ENCODE results near the gene ZNF354B.

DNA sequence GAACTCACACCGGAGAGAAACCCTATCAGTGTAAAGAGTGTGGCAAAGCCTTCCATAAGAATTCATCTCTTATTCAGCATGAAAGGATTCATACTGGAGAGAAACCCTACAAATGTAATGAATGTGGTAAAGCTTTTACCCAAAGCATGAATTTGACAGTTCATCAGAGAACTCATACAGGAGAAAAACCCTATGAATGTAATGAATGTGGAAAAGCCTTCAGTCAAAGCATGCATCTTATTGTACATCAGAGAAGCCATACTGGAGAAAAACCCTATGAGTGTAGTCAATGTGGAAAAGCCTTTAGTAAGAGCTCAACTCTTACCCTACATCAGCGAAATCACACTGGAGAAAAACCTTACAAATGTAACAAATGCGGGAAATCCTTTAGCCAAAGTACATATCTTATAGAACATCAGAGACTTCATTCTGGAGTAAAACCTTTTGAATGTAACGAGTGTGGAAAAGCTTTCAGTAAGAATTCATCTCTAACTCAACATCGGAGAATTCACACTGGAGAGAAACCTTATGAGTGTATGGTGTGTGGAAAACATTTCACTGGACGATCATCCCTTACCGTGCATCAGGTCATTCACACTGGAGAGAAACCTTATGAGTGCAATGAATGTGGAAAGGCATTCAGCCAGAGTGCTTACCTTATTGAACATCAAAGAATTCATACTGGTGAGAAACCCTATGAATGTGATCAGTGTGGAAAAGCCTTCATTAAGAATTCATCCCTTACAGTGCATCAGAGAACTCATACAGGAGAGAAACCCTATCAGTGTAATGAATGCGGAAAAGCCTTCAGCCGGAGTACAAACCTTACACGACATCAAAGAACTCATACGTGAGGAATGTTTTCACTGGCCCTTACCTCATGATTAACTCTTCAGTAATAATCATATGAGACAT is 72.3 kb downstream of the ZNF354B start:
- TF ChIP-seq, protein P1, sequence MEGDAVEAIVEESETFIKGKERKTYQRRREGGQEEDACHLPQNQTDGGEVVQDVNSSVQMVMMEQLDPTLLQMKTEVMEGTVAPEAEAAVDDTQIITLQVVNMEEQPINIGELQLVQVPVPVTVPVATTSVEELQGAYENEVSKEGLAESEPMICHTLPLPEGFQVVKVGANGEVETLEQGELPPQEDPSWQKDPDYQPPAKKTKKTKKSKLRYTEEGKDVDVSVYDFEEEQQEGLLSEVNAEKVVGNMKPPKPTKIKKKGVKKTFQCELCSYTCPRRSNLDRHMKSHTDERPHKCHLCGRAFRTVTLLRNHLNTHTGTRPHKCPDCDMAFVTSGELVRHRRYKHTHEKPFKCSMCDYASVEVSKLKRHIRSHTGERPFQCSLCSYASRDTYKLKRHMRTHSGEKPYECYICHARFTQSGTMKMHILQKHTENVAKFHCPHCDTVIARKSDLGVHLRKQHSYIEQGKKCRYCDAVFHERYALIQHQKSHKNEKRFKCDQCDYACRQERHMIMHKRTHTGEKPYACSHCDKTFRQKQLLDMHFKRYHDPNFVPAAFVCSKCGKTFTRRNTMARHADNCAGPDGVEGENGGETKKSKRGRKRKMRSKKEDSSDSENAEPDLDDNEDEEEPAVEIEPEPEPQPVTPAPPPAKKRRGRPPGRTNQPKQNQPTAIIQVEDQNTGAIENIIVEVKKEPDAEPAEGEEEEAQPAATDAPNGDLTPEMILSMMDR (IDR thresholded peaks at IDR 0.05; ENCODE audit: control extremely low read depth in 1 of 3, insufficient read depth in 1 of 3, low read depth in 1 of 3, low read length in 3 of 3), result no peak
- no peak for TF ChIP-seq KDM1A (IDR thresholded peaks at IDR 0.05; ENCODE audit: borderline replicate concordance, low read length)

Data from H1 (cell line).